HPDE6-E6E7 (cell line): ENCODE data around the gene TBC1D1.
"Not testable (repeated sequence)": the region's sequence is repeated elsewhere in the genome, so short reads cannot be mapped to it uniquely, and the experiment has no call there.

Experiments
- DNase-seq: peaks from one replicate; pipeline ENCODE4 v3.0.0; 2011; ENCODE audit warnings: missing footprints; ENCODE audit errors: extremely low spot score

Gene TBC1D1

DNA sequence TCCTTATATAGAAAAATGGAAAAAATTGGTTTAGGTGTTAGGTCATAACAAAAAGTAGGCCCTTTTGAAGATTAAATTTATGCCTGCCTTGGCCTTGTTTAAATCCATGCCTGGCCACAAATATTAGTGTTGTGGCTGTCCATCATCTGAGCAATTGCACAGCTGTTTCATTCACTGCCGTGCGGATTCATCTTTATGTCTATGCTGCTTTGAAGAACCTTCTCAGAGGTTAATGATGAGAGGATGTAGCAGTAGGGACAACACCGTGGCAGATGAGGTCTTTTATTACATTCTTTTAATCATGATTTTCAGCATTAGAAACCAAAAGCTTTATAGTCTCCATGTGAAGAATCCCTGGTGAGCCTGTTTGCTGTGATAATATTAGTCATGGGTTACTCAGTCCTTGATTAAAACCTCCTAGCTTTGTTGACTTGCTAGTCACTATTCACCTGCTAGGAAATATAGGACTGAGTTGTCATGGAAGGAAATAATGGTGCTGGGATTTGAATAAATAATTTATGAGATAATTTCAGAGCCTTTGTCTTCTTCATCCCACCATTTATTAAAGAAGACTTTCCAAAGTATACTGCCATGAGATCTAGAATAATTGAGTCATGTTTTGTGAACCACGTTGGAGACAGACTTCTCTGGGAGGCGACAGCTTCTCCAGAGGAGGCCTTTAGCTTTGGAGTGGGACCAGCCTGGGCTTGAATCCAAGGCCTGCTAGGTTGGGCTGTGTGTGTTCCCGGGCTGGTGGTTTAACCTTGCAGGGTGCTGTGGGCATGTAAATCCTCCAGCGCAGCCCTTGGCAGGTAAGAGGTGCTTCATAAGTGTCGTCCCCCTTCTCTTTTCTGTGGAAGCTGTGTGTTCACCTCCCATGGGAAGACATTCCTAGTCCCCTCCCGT, 122.8 kb downstream of the TBC1D1 start:
- no peak for DNase-seq

DNA sequence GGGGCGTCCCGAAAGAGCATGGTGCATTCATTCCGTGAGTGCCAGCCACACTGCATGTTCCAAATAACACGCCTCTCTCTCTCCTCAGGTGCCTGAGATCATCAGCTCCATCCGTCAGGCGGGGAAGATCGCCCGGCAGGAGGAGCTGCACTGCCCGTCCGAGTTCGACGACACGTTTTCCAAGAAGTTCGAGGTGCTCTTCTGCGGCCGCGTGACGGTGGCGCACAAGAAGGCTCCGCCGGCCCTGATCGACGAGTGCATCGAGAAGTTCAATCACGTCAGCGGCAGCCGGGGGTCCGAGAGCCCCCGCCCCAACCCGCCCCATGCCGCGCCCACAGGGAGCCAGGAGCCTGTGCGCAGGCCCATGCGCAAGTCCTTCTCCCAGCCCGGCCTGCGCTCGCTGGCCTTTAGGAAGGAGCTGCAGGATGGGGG, 123.6 kb downstream of the TBC1D1 start:
- DNase-seq, result no peak

DNA sequence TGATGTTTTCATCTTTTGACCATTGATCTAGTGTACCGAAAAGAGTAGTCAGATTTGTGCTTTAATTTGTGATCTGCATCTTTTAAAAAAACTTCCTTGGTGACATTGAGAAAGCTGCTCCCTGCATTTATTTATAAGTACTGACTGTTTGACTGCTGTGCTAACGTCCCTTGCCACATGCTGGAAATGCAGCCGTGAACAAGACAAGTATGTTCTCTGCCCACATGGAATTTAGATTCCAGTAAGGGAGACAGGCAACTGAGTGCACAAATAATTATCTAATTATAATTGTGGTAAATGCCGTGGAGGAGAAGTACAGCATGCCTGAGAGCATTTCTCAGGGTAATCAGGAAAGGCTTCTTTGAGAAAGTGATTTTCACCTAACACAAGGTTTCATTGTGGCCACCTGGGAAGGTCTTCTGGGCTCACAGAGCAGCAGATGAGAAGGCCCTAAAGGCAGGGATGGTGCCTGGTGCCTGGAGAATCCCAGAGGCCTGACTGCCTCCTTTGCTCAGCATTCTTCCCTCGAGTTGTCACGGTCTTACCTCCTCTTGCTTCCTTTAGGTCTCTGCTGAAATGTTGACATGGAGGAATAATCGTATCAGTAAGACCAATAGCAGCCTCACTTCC, 125.1 kb downstream of the TBC1D1 start:
- no peak for DNase-seq

DNA sequence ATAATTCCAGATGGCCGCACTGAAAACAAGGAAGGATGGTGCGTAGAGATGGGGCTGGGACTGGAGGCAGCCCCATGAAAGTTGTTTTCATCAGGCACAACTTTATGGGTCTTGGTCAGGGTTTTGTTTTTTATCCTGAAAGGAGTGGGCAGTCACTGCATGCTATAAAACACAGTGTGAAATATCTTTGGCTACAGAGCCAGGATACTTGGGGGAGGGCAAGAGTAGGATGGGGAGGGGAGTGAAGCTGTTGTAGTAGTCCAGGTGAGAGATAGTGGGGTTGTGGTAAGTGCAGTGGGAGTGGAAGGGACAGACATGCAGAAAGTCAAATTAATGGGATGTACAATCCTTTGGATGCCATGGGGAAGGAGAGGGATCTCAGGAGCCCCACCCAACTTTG, 125.8 kb downstream of the TBC1D1 start:
- DNase-seq, result no peak

DNA sequence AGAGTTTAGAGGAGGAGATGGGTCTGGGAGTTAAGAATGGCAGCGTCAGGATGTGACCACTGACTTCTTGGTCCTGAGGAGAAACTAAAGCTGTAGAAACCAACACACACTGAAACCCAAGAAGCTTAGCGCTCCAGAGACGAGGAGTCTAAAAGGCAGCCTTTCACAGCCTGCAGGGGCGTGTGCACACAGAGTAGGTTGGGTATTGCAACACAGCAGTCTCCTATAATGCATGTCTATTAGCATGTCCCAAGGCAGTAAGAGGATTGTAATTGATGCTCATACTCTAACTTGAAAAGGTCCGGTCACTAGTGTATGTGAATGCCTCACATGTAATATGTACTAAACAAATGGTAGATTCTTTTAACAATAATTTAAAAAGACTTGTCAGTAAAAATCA, 126.7 kb downstream of the TBC1D1 start:
- no peak for DNase-seq

DNA sequence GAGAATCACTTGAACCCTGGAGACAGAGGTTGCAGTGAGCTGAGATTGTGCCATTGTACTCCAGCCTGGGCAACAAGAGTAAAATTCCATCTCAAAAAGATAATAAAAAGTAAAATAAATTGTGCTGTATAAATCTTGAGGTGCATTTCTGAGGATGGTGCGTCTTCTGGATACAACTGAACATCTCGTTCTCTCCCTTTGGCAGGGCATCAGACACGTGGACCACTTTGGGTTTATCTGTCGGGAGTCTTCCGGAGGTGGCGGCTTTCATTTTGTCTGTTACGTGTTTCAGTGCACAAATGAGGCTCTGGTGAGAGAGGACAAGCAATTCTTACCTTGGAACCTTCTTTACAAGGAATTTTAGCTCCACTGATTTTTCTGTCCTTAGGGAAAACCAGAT, 129.5 kb downstream of the TBC1D1 start:
- DNase-seq, result no peak

DNA sequence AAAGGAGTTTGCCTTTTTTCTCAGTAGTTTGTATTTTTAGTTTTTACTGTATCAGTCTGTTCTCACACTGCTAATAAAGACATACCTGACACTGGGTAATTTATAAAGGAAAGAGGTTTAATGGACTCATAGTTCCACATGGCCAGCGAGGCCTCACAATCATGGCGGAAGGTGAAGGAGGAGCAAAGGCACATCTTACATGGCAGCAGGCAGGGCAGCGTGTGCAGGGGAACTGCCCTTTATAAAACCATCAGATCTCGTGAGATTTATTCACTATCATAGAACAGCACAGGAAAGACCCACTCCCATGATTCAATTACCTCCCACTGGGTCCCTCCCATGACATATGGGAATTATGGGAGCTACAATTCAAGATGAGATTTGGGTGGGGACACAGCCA, 130.1 kb downstream of the TBC1D1 start:
- not testable (repeated sequence) for DNase-seq

DNA sequence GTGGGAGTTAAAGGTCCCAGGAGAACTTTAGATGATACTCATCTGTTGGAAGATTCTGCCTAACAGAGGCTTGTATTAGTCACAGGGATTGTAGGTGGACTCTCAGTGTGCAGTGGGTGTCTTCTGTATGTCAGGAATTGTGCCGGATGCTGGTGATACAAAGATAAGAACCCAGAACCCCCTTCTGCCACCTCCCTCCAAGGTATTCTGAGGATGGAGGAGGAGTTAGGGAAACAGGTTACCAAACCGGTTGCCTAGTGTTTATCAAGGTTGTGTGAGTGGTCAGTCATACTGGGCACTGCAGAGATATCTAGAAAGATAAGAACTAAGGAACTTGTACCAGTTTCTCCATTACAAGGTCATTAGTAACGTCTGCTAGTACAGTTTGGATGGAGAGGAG, 130.9 kb downstream of the TBC1D1 start:
- no peak for DNase-seq

DNA sequence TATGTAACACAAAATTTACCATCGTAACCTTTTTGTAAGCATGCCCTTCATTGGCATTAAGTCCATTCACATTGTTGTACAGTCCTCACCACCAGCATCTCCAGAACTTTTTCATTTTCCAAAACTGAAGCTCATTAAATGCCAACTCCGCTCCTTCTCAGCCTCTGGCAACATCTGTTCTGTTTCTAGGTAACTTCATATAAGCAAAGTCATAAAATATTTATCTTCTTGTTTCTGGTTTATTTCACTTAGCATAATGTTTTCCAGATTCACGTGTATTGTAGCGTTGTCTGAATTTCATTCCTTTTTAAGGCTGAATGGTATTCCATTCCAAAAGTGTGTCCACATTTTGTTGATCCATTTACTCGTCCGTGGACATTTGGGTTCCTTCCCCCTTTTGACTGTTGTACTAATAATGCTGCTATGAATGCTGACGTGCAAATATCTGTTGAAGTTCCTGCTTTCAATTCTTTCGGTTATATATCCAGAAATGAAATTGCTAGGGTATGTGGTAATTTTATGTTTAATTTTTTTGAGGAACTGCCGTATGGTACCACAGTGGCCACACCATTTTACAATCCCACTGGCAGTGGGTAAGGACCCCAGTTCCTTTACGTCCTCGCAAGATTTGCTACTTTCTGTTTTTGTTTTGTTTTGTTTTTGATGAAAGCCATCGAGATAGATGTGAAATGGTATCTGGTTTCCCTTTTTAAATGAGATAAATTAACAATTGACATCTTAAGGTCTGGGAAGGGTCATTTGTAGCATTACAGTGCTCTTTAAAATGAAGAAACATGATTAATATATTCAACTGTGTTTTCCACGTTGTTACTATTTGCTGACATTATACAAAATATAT, 132.7 kb downstream of the TBC1D1 start:
- no peak for DNase-seq

DNA sequence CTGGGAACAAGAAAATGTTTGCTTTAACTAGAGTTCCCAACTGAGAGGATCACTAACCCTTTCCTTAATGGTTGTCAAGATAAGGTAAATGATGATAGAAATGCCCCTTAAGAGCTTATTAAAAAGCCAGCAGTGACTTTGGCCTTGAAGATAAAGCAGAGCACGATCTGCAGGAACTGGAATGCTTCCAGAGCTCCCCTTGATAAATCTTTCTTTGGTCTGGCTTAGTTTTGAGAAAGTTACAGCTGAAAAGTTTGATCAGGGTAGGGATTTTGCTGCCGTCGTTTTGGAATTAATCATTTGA, 133.3 kb downstream of the TBC1D1 start:
- DNase-seq, result no peak

DNA sequence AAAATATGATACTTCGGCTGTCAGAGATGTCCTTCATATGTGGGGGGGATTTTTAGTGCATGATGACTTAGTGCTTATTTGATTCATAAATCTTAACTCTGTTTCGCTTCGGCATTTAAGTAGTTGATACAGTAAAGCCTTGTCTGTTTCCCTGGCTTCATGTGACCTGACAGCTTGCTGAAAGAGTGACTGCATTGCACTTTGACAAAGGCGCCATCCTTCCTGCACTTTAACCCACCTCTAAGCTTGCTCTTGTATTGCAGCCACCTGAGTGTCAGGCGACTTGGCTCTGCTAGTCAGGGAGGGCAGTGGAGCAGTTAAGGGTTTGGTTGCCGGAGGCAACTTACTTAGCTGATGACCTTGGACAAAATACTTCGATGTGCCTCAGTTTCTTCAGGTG, 134.8 kb downstream of the TBC1D1 start:
- no peak for DNase-seq

DNA sequence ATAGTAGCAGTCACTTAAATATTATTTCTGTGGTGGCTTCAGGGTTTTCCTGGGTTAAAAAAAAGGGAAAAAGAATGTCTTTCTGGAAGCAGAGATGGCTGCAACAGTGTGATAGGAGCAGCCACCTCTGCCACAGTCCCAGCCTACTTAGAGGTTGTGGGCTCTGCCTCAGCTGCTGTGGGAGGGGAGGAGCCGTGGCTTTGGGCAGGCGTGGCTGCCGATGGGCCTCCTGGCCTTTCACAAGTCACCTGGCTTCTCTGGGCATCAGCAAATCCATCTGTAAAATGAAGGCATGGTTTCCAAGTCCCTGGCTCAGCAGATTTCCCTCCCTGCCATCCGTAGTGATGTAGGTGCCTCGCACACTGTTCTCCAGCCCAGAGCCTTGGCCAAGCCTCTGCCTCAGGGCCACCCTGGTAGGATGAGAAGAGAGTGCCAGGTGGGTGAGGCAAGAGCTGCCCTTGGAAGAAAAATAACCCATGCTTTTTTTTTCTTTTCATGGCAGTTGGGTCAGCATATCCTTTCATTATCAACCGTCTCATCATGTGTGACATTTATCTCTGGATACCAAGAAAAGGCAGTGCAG, 135.4 kb downstream of the TBC1D1 start:
- DNase-seq, result no peak

DNA sequence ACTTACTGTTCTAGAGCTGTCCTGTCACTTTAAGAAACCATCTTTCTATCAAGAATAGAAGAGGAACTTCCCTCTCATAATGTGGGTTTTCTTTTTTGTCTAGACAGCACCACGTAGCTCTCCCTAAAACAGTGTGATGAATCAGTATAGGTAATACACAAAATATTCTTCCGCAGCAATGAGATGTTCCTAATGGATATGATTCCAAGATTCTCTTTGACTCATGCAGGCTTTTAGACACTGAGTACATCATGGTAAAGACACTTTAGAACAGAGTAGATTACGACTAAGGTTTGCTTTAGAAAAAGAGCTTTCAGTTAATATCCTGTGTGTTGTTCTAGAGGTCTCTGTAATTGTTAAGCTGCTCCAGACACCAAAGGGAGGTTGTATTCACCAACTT, 139.1 kb downstream of the TBC1D1 start:
- no peak for DNase-seq

DNA sequence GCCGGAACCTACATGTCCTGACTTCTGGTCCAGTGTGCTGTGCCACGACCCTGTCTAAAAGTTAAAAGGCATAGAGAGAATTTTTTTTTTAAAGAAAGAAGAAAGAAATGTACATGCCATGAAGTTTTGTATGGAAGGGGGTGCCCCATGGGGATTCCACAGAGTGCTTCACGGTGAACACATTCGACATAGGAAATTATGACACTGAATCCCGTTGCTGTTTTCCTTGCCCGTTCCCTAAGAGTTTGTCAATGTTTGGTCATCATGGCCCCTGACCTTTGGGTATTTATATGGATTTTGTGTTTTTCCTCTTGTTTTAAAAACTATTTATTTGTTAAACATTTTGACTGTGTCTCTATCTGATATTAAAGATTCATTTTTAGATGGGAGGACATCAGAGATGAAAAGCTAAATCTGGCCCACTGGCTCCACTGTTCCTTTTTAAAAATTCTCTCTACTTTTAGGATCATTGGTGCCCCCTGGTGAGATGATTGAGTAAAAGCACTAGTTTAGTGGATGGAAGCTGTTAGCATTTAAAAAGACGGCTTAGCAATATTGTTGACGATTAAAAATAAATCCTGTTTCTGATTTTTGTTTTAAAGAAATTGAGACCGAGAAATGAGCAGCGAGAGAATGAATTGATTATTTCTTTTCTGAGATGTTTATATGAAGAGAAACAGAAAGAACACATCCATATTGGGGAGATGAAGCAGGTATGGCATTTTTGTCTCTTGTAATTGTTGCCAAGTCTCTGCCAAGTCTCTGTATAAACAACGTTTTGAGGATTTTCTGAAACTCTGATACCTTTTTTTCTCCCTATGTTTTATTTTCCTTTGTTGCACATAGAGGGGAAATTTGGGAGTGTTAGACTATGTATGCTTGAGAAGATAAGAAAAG, 144.3 kb downstream of the TBC1D1 start:
- DNase-seq, result peak; percentile 43

DNA sequence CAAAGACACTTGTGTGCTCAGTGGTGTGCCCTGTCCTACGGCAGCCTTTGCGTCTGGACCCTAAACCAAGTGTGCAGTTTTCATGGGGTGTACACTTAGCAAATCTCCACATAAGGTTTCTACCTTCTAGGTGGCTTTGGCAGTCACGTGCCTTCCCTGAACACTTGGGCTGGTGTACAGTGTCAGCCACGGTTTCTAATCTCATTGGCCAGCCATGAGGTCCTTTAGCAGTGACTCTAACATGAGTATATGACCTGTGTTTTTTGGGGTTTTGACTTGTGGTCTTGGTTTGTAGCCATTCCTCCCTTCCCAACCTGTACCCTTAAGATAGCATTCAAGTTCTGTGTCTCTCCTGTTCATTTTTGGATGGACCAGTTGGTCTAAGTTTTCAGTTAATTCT, 145.7 kb downstream of the TBC1D1 start:
- no peak for DNase-seq

DNA sequence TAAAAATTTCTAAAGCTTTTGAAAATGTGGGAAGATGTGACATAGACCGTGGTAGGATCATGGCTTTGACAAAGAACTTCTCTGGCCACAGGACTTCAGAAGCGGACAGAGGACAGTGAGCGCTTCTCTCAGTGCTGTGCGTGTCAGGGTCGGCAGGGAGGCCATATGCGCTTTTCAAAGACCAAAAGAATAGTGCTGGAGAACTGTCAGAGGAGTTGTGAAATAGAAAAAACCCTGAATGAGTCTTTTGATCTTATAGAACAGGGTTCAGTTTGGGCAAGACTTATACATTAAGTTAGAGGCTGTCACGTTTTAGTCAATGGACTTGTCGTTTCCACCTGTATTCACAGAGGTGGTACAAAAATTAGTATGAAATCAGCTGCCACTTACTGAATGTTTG, 146.7 kb downstream of the TBC1D1 start:
- DNase-seq, result no peak

DNA sequence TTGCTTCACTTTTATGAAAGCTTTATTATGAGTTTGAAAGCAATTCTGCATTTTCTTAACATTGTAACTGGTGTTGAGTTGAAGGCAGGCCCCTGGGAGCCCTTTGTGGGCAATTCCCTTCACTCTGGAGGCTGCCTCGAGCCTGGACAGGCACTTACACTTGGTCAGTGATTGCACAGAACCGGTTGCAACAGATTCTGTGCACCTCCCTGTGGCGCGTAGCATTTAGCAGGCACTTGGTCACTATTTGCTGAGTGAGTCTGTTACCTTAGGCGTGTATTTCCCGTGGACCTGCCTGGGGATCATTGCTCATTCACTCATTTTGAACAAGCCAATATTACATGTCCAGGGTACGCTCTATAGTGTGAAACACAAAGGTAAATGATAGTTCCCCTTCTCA, 149.7 kb downstream of the TBC1D1 start:
- peak; percentile 28 for DNase-seq

DNA sequence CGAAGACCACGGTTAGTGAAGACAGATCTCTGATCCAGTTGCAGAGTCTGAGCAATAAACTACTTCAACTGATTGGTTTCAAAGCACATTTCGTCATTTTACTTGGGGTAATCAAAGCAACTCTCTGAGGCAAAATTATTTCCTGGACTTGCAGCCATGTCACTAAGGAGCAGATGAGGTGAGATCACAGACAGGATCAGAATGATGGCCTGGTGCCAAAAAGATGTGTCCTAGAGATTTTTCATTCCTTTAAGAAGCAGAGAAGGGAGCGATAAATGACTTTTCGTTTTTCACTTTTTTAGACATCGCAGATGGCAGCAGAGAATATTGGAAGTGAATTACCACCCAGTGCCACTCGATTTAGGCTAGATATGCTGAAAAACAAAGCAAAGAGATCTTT, 153.2 kb downstream of the TBC1D1 start:
- DNase-seq, result no peak

DNA sequence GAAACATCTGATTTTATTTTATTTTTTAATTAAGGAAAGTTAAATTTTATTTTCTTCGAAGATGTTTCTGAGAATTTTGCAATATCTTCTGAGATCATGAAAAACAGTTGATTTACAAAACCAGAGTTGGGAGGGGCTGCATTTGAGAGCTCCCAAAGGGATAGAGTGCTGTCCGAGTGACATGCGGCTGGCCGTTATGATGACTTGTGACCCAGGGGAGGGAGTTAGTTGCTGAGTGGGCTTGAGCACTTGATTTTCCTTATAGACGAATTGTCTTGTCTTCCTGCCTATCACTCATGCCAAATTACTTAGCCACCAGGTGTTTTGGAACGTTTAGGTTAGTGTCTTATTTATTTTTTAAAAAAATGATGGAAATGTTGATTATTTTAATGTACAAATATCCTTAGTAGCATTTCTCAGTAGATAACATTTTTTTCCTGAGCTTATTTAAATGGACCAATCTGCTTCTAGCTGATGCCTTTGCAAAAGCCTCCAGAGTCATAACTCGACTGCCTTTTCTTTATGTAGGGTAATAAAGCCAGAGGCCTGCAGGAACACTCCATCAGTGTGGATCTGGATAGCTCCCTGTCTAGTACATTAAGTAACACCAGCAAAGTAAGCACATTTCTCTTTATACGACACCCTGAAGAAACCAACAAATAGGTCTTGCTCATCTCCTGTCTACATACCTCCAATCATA, 154.6 kb downstream of the TBC1D1 start:
- no peak for DNase-seq

DNA sequence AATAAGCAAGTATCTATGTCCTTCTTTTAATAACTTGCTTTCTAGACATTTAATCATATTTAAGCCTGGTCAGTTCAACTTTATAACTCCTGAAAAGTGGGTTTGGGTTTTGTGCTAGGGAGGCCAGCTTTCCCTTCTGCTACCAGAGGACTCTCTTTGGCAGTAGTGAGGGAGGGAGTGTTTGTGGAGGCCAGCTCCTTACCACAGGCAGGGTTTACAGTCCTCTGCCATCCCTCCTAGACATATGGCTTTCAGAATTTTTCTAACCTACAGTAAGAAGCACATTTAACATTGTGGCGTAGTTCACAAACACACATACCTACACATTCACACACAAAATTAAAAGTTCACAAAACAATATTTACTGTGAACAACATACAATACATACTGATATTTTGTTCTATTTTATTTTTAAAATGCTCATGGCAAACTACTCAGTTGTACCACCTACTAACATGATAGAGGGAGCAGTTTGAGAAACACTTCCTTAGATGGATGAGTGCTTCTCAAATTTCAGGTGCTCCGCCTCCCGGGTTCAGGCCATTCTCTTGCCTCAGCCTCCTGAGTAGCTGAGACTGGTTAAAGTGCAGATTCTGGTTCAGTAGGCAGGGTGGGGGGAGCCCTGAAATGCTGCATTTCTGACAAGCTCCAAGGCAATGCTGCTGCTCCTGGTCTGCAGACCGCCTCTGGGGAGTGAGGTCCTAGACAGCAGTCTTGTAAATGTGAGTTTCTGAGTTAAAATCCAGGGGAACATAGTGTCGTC, 156.0 kb downstream of the TBC1D1 start:
- no peak for DNase-seq
